ENCODE data around the gene CTDSPL. TPM values are rescaled to one million over a fixed set of nuclear protein-coding genes. Genes with fewer than 3 reads are reported as not detected.

The CTDSPL gene
- total and polyA plus RNA-seq, 2 of the 8 experiments (the other 6 are each of a cell fraction or from before 2014, with no cell fraction given): 20.3 to 42.2 TPM

DNA sequence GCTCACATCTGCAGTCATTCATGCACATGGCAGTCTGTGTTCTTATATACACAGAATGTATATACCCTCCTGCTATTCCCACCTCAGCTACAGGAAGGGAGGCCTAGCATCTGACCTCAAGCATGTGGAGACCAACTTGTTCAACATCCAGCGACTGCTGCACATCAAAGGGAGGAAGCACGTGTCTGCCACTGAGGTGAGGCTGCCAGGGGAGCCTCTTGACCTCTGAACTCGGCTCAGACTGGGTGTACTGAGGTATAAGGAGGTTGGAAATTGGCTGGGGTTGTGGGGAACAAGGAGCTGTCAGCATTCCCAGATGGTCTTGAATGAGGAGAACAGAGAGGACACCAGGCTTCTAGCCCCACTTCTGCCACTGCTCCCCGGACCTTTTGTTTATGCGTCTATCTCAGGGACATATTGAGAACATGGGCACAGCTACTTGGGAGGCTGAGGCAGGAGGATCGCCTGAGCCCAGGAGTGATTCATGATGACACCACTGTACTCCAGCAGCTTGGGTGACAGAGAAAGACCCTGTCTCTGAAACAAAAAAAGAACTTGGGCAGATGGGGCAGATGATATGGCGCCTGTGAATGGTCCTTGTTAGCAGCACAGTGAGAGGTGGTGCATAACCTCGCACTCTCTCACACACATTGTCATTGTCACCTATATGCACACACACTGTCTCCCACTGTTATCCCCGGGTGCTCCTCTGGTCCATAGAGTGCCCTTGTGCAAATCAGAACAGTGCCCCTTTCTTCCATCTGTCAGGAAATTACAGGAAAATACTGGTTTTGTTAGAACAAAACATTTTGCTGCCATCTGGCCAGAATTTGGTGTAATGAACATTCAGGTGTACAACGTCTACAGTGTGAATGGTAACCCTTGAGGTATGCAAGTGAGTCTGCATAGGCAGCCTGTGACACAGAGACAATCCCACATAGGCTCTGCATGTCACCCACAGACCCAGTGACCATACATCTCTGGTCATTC lies 134.3 kb downstream of the CTDSPL start:
- H3K56ac ChIP-seq (replicated peaks; ENCODE audit: insufficient read length, low read depth, low read length): no peak overlapping the region
- H2BK15ac ChIP-seq (ENCODE audit: low read length): no peak overlapping the region
- H3K18ac ChIP-seq (ENCODE audit: extremely low read depth, low read length): no peak overlapping the region
- H3K4ac ChIP-seq (replicated peaks; ENCODE audit: insufficient read length, low read depth, low read length): no peak overlapping the region
- no peak for FAIRE-seq
- H4K20me1 ChIP-seq (replicated peaks in 1 of 2; ENCODE audit: control insufficient read depth in 1 of 2, insufficient read depth in 2 of 2, low read length in 2 of 2): no peaks in the 10 kb centered on the region
- H3K4me2 ChIP-seq (ENCODE audit: insufficient read depth in 1 of 2, low read depth in 2 of 2, low read length in 2 of 2): no peak overlapping the region
- H4K8ac ChIP-seq (ENCODE audit: extremely low read depth, insufficient read depth, low read length): no peak overlapping the region
- H2BK5ac ChIP-seq (ENCODE audit: low read depth, low read length): no peak overlapping the region
- DNase-seq (ENCODE audit: low read depth in 1 of 2, low spot score in 2 of 2): no peak
- no peak overlapping the region for H4K91ac ChIP-seq (replicated peaks; ENCODE audit: insufficient read length, low read length)
- no peak overlapping the region for H3K27ac ChIP-seq (ENCODE audit: low read depth, low read length)
- no peak overlapping the region for H2AFZ ChIP-seq (ENCODE audit: low read length)
- no peak overlapping the region for H3K23ac ChIP-seq (ENCODE audit: insufficient read length)
- ChIA-PET POLR2A (ENCODE audit: partially characterized antibody) (interaction anchor here (0.6 to 1.1 kb wide), 4 partner anchors 10 to 1401 kb away, joined by 3 to 4 read pairs (median 3); no protein-coding TSS in a partner anchor), CTCF (ENCODE audit: partially characterized antibody) (interaction anchor here (0.6 to 2.1 kb wide), 30 partner anchors 9 to 618 kb away, joined by 3 to 34 read pairs (median 4); no protein-coding TSS in a partner anchor)
- H3K36me3 ChIP-seq (ENCODE audit: control insufficient read depth in 2 of 4, insufficient read depth in 4 of 4, low read length in 3 of 4): no peaks in the 10 kb centered on the region
- WGBS, 2 experiments (ENCODE audit: extremely low coverage in 1 of 2, insufficient coverage in 1 of 2, insufficient read length in 1 of 2, insufficient replicate concordance in 2 of 2, low coverage in 1 of 2, low lambda C conversion rate in 2 of 2, missing lambda C conversion rate in 1 of 2): 84% methylated on average over 10 of the region's 10 CpGs; no CpG with 5 or more reads in 1 of the 2 experiments
- no peak overlapping the region for H2BK20ac ChIP-seq (ENCODE audit: low read length)
- no peak overlapping the region for H2AK5ac ChIP-seq (ENCODE audit: low read depth, low read length)
- peaks cover 0 to 17% (median 9%) of the 10 kb centered on the region in 4 experiments; a peak in 6 of 7 replicates for H3K4me1 ChIP-seq (replicated peaks in 1 of 4; ENCODE audit: control insufficient read depth in 3 of 4, insufficient read depth in 4 of 4, low read length in 3 of 4)
- H3K79me1 ChIP-seq (ENCODE audit: low read depth, low read length): no peaks in the 10 kb centered on the region; the same call in 1 of the 2 replicates
- no peak overlapping the region for H3K14ac ChIP-seq (ENCODE audit: insufficient read length)
- H3K27me3 ChIP-seq (replicated peaks in 1 of 4; ENCODE audit: control insufficient read depth in 3 of 4, extremely low read depth in 1 of 4, insufficient read depth in 3 of 4, low read length in 3 of 4): peaks cover 0 to 16% (median 7%) of the 10 kb centered on the region in 4 experiments; a peak in 4 of 7 replicates
- no peaks in the 10 kb centered on the region for H3K79me2 ChIP-seq (ENCODE audit: control insufficient read depth in 1 of 2, insufficient read depth in 2 of 2, low read length in 2 of 2)
- H3K9me3 ChIP-seq (ENCODE audit: insufficient read depth in 2 of 2, low read depth in 1 of 2, low read length in 1 of 2): no peaks in the 10 kb centered on the region
- H2BK120ac ChIP-seq (replicated peaks; ENCODE audit: low read depth, low read length): no peak overlapping the region
- no peak overlapping the region for H3K9ac ChIP-seq (replicated peaks in 1 of 4; ENCODE audit: extremely low read depth in 1 of 4, low read depth in 3 of 4, low read length in 3 of 4)
- no peak overlapping the region for H2BK12ac ChIP-seq (ENCODE audit: low read depth, low read length)
- no peak overlapping the region for H4K5ac ChIP-seq (ENCODE audit: insufficient read length, low read depth, low read length)
- peaks cover 11% of the 10 kb centered on the region for H3K23me2 ChIP-seq (ENCODE audit: low read depth, low read length)
- no peak overlapping the region for H3K4me3 ChIP-seq (ENCODE audit: extremely low read depth in 1 of 4, insufficient read depth in 2 of 4, low read depth in 3 of 4, low read length in 4 of 4)
- TF ChIP-seq RFX5 (IDR thresholded peaks at IDR 0.05; ENCODE audit: borderline replicate concordance, low read depth, low read length) (no peak), JUN (IDR thresholded peaks at IDR 0.05; ENCODE audit: low read depth, low read length) (no peak), POU5F1 (IDR thresholded peaks at IDR 0.05; ENCODE audit: low read depth, low read length) (no peak), SP2 (IDR thresholded peaks at IDR 0.05; ENCODE audit: low read length) (no peak), SRF (IDR thresholded peaks at IDR 0.05; ENCODE audit: low read depth, low read length) (no peak), POLR2AphosphoS5 (IDR thresholded peaks at IDR 0.05; ENCODE audit: low read depth, low read length) (no peak), BACH1 (IDR thresholded peaks at IDR 0.05; ENCODE audit: low read length) (no peak), RAD21 (IDR thresholded peaks at IDR 0.05 in 1 of 2, conservative IDR thresholded peaks at IDR 0.05 in 1 of 2; ENCODE audit: low read depth in 2 of 2, low read length in 2 of 2) (no peak), SIRT6 (IDR thresholded peaks at IDR 0.05; ENCODE audit: low read length) (no peak), ZNF274 (IDR thresholded peaks at IDR 0.05; ENCODE audit: borderline replicate concordance, extremely low read depth, low read length) (no peak), SUZ12 (IDR thresholded peaks at IDR 0.05; ENCODE audit: low read length) (no peak)
